ENCODE results near the gene DNASE1L3.

DNASE1L3 gene

GRCh38 chr3:58192069-58192468 is 18.7 kb downstream of the DNASE1L3 start:
- no peaks in the 10 kb centered on the region for H3K27me3 ChIP-seq (ENCODE audit: insufficient read depth, low read length)
- TF ChIP-seq, protein P1, sequence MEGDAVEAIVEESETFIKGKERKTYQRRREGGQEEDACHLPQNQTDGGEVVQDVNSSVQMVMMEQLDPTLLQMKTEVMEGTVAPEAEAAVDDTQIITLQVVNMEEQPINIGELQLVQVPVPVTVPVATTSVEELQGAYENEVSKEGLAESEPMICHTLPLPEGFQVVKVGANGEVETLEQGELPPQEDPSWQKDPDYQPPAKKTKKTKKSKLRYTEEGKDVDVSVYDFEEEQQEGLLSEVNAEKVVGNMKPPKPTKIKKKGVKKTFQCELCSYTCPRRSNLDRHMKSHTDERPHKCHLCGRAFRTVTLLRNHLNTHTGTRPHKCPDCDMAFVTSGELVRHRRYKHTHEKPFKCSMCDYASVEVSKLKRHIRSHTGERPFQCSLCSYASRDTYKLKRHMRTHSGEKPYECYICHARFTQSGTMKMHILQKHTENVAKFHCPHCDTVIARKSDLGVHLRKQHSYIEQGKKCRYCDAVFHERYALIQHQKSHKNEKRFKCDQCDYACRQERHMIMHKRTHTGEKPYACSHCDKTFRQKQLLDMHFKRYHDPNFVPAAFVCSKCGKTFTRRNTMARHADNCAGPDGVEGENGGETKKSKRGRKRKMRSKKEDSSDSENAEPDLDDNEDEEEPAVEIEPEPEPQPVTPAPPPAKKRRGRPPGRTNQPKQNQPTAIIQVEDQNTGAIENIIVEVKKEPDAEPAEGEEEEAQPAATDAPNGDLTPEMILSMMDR (IDR thresholded peaks at IDR 0.05; ENCODE audit: low read length) = no peak
- TF ChIP-seq EZH2 (IDR thresholded peaks at IDR 0.05; ENCODE audit: borderline replicate concordance, low read length) = no peak
- H3K9me3 ChIP-seq (ENCODE audit: low read length) = peaks cover 4% of the 10 kb centered on the region; the same call in 1 of the 2 replicates
- no peaks in the 10 kb centered on the region for H4K20me1 ChIP-seq (ENCODE audit: insufficient read depth, low read length)
- no peaks in the 10 kb centered on the region for H3K9me2 ChIP-seq (ENCODE audit: low read depth, low read length)
- H3K79me2 ChIP-seq (ENCODE audit: insufficient read depth, low read length) = no peaks in the 10 kb centered on the region
- H3F3A ChIP-seq (ENCODE audit: insufficient read depth, low read length) = no peaks in the 10 kb centered on the region
- no peaks in the 10 kb centered on the region for H3K4me1 ChIP-seq (ENCODE audit: insufficient read depth, low read length, severe bottlenecking)
- no peak overlapping the region for H3K4me3 ChIP-seq (ENCODE audit: low read depth, low read length, poor library complexity, severe bottlenecking)
- H3K9ac ChIP-seq (ENCODE audit: low read length) = no peak overlapping the region
- H2AFZ ChIP-seq (ENCODE audit: low read length) = no peak overlapping the region
- no peak overlapping the region for H3K27ac ChIP-seq (ENCODE audit: low read depth, low read length, poor library complexity, severe bottlenecking)
- H3K36me3 ChIP-seq (ENCODE audit: insufficient read depth, low read length) = no peaks in the 10 kb centered on the region; the same call in 1 of the 2 replicates
- H3K4me2 ChIP-seq (ENCODE audit: low read length) = no peak overlapping the region

DNA sequence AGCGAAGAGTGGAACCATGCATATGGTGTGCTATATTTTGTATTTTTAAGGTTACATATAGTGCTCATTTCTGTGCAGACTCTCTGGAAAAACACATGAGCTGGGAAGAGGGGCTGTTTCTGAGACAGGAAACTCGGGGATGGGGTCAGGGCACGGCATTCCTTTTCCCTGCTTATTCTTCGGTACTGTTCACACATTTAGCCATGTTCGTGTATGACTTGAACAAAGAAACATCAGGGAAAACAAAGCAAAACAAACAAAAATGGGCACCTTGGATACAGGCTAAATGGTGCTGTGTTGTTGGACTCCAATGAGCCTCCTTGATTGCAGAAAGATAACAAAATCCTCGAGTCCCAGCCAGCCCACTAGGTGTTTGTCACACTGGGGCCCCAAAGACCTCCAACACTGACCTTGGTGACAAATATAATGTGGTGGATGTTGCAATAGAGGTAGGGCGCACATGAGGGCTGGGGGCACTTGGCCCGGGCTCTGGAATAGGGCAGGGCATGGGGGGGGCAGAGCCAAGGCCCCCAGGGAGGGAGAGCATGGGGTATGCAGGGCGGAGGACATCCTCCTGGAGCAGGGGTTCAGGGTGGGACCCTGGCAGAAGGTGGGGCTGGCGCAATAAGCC is 19.3 kb downstream of the DNASE1L3 start:
- no peaks in the 10 kb centered on the region for H3K4me1 ChIP-seq (ENCODE audit: insufficient read depth, low read length, severe bottlenecking)
- no peaks in the 10 kb centered on the region for H4K20me1 ChIP-seq (ENCODE audit: insufficient read depth, low read length)
- no peaks in the 10 kb centered on the region for H3F3A ChIP-seq (ENCODE audit: insufficient read depth, low read length)
- no peak overlapping the region for H3K4me2 ChIP-seq (ENCODE audit: low read length)
- H3K9me2 ChIP-seq (ENCODE audit: low read depth, low read length) = no peaks in the 10 kb centered on the region
- peaks cover 4% of the 10 kb centered on the region; the same call in 1 of the 2 replicates for H3K9me3 ChIP-seq (ENCODE audit: low read length)
- no peaks in the 10 kb centered on the region; the same call in 1 of the 2 replicates for H3K36me3 ChIP-seq (ENCODE audit: insufficient read depth, low read length)
- no peak overlapping the region for H2AFZ ChIP-seq (ENCODE audit: low read length)
- no peaks in the 10 kb centered on the region for H3K79me2 ChIP-seq (ENCODE audit: insufficient read depth, low read length)
- H3K27me3 ChIP-seq (ENCODE audit: insufficient read depth, low read length) = no peaks in the 10 kb centered on the region
- no peak overlapping the region for H3K9ac ChIP-seq (ENCODE audit: low read length)
- H3K4me3 ChIP-seq (ENCODE audit: low read depth, low read length, poor library complexity, severe bottlenecking) = no peak overlapping the region
- no peak for TF ChIP-seq EZH2 (IDR thresholded peaks at IDR 0.05; ENCODE audit: borderline replicate concordance, low read length)
- TF ChIP-seq, protein P1 (IDR thresholded peaks at IDR 0.05; ENCODE audit: low read length) = no peak
- no peak overlapping the region for H3K27ac ChIP-seq (ENCODE audit: low read depth, low read length, poor library complexity, severe bottlenecking)

DNA sequence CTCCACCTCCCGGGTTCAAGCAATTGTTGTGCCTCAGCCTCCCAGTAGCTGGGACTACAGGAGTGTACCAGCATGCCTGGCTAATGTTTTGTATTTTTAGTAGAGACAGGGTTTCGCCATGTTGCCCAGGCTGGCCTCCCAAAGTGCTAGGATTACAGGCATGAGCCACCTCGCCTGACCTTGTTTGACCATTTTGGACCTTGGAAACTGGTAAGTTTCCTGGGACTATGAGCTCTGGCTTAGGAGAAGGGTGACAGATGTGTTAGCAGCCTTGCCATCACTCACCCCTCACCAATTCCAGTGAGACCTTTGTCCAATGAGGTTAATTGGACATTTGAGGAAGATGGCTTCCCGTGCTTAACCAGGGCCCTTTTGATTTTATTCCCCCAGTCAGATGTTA is 19.9 kb downstream of the DNASE1L3 start:
- Histone ChIP-seq H3K79me2 (ENCODE audit: insufficient read depth, low read length) (no peaks in the 10 kb centered on the region), H3K27me3 (ENCODE audit: insufficient read depth, low read length) (no peaks in the 10 kb centered on the region), H3K4me3 (ENCODE audit: low read depth, low read length, poor library complexity, severe bottlenecking) (no peak overlapping the region), H4K20me1 (ENCODE audit: insufficient read depth, low read length) (no peaks in the 10 kb centered on the region), H3F3A (ENCODE audit: insufficient read depth, low read length) (no peaks in the 10 kb centered on the region), H3K9me2 (ENCODE audit: low read depth, low read length) (no peaks in the 10 kb centered on the region), H3K36me3 (ENCODE audit: insufficient read depth, low read length) (no peaks in the 10 kb centered on the region; the same call in 1 of the 2 replicates), H3K27ac (ENCODE audit: low read depth, low read length, poor library complexity, severe bottlenecking) (no peak overlapping the region), H3K4me2 (ENCODE audit: low read length) (no peak overlapping the region), H3K4me1 (ENCODE audit: insufficient read depth, low read length, severe bottlenecking) (no peaks in the 10 kb centered on the region), H3K9me3 (ENCODE audit: low read length) (peaks cover 2% of the 10 kb centered on the region; the same call in 1 of the 2 replicates), H3K9ac (ENCODE audit: low read length) (no peak overlapping the region), H2AFZ (ENCODE audit: low read length) (no peak overlapping the region)
- TF ChIP-seq EZH2 (IDR thresholded peaks at IDR 0.05; ENCODE audit: borderline replicate concordance, low read length) = no peak
- TF ChIP-seq, protein P1 (IDR thresholded peaks at IDR 0.05; ENCODE audit: low read length) = no peak
